Fibroblast of skin of right quadriceps (primary cell): ENCODE measurements around the gene PPP1R12B.
"Not testable (repeated sequence)": the region's sequence is repeated elsewhere in the genome, so short reads cannot be mapped to it uniquely, and the experiment has no call there.

Experiments
- DNase-seq: peaks from one replicate; pipeline ENCODE4 v3.0.0-alpha.2; 2013

Gene PPP1R12B

GRCh38 chr1:202619505-202619904 is 271.0 kb downstream of the PPP1R12B start:
- DNase-seq: no peak

DNA sequence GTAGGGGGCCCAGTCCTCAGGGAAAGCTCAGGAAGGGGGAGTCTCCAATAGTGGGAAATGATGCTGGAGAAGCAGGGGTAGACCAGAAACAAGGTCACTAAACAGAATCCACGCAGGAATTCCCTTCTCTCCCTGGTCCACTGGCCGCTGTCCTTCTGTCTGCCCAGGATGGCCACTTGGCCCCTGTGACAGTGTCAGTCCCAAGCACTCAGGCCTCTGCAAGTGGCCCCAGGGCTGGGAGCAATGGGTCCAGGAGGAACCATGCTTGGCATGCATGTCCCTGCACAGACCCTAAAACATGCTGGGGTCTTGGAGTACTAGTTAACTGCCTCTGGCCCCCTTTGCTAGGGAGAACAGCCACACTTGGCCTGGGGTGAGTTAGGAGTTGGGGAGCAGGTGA is 271.5 kb downstream of the PPP1R12B start:
- not testable (repeated sequence) for DNase-seq

GRCh38 chr1:202621446-202621845 is 272.9 kb downstream of the PPP1R12B start:
- DNase-seq: no peak

- no peak for DNase-seq
Observed at GRCh38 chr1:202622388-202622787, 273.9 kb downstream of the PPP1R12B start.

DNA sequence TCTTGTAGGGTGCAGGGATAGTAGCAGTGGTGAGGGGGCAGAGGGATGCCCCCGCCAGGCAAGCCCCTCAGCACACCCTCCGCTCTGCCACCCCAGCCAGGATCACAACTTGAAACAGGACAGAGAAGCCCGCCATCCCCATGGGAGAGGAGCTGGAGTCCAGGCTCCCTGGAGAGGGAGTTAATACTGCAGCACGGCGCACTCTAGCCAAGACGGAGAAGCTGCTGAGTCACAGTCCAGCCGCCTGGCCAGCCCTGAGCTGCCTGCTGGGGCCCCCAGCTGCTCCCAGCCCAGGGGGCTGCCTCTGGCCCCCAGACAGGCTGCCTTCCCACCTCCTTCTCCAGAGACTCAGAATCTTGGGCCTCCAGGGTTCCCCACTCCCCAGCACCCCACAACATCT is 274.6 kb downstream of the PPP1R12B start:
- DNase-seq: peak; percentile 50

GRCh38 chr1:202623476-202623875 is 275.0 kb downstream of the PPP1R12B start:
- DNase-seq: not testable (repeated sequence)

DNA sequence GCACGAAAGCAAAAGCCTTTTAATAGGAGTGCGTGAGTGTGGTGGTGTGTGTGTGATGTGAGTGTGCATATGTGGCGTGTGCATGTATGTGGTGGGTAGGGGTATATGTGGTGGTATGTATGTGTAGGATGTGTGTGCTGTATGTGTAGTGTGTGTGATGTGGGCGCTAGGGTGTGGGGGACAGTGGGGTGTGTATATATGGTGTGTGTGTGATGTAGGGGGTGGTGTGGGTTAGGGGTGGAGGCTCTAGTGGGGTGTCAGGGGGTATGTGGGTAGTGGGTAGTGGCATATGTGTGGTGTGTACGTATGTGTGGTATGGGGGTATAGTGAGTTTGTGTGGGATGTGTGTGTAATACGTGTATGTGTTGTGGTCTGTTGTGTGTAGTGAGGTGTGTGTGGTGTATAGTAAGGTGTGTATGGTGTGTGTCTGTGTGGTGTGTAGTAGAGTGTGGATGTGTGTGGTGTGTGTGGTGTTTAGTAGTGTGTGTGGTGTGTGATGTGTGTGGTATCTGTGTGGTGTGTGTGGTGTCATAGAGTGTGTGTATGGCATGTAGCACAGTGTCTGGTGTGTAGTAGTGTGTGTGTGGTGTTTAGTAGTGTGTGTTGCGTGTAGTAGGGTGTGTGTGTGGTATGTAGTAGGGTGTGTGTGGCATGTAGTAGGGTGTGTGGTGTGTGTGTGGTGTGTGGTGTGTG is 275.7 kb downstream of the PPP1R12B start:
- no peak for DNase-seq

GRCh38 chr1:202624781-202625108 is 276.2 kb downstream of the PPP1R12B start:
- DNase-seq: no peak

- DNase-seq: peak; percentile 68
Observed at GRCh38 chr1:202625416-202626360, 277.2 kb downstream of the PPP1R12B start.

- peak; percentile 57 for DNase-seq
Observed at GRCh38 chr1:202627036-202627435, 278.5 kb downstream of the PPP1R12B start.

DNA sequence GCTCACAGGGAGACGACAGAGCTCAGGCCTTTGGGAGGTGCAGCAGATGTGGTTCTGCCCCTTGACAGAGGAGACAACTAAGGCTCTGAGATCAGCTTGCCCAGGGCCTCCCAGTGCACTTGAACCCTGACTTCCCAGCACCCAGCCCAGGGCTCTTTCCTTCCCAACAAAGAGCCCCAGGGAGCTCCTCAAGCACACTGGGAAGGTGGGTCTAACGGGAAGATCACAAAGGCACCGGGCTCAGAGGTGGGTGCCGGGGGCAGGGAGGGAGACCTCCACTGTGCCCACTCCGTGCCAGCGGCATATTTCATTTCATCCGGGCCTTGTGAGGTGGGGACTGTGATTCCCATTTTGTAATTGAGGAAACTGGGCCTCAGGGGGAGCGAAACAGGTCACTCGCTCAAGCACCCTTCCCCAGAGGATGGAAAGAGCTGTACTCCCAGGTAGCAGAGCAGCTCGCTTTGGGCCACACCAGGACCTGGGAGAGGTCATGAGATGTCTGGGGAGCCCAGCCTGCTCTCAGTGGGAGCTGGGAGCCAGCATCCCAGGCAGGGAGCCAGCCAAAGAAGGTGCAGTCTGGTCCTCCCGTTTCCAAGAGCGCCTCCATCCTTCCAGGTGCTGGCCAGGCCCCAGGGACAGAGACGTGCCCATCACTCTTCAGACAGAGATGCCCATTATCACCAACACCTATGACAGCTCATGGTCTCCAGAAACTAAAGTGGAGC is 279.5 kb downstream of the PPP1R12B start:
- DNase-seq: no peak

GRCh38 chr1:202628646-202629215 is 280.2 kb downstream of the PPP1R12B start:
- DNase-seq: no peak

- not testable (repeated sequence) for DNase-seq
Observed at GRCh38 chr1:202629257-202629811, 280.8 kb downstream of the PPP1R12B start.

GRCh38 chr1:202630096-202630495 is 281.6 kb downstream of the PPP1R12B start:
- DNase-seq: not testable (repeated sequence)

DNA sequence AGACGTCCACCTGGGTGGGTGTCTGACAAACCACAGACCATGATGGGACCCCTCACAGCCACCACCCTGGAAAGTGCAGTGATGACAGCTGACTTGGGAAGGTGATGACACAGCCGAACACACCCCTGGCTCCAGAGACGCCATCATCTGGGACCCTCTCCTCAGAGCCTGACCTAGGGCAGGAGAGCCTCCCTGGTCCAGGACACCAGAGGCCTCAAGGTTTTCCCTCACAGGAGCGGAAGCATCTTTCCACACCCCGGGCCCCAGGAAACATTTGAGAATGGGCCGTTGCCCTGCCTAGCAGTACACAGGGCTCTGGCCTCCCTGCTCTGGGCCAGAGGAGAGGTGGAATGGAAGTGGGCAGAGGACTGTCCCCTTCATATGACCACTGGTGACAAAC is 282.0 kb downstream of the PPP1R12B start:
- no peak for DNase-seq

- DNase-seq: no peak
Observed at GRCh38 chr1:202631076-202631923, 282.8 kb downstream of the PPP1R12B start.

GRCh38 chr1:202632241-202632640 is 283.7 kb downstream of the PPP1R12B start:
- no peak for DNase-seq

DNA sequence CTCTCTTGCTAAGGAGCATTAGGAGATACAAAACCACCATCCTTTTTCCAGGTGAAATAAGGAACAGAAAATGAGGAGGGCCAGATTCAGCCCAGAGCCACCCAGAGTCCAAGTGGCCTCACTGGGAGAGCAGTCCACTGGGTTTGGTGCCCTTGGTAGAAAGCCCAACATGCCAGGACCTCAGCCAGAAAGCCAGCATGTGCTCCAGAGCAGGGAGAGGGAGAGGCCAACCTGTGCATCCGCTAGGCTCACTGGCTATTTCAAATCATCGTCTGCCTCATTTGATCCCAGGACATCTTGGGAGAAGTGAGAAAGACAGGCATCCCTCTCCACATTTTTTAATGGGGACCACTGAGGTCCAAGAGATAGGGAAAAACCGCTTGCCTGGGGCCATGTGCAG is 287.7 kb downstream of the PPP1R12B start:
- not testable (repeated sequence) for DNase-seq

DNA sequence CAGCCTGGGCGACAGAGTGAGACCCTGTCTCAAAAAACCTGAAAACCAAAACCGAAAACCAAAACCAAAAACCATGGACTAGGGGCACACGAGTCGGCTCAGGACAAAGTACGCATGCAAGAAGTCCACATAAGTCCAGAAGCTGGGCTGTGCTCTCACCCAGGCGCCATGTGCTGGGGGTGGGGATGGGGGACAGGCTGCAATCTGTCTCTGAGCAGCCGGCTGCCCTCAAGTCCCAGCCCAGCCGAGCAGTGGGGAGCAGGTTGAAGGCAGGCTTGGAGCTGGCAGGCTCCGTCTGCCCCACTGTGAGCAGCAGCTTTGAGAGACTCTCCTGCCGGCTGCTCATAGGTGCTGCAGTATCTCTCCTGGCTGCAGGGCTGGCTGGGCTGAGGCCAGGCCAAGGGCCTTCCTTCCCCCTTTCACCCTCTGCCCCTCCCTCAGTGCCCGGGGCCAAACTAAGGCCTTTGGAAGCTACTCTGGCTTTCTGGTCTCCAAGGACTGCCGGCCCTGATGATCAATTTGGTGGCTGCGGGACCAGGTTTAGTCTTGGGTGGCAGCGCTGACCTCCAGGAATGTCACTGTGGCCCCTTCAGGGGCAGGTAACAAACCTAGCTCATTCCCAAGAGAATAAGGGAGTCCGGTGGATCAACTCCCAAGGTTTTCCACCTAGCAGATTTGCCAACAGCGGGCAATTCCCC is 289.0 kb downstream of the PPP1R12B start:
- not testable (repeated sequence) for DNase-seq

GRCh38 chr1:202638019-202638700 is 289.7 kb downstream of the PPP1R12B start:
- no peak for DNase-seq
